Gastrocnemius medialis (tissue), 4 donors: Measurements from ENCODE around the gene ATAD1. TPM values are rescaled to one million over a fixed set of nuclear protein-coding genes. Genes with fewer than 3 reads are reported as not detected.

Experiments
- ATAC-seq, 2 donors: fragments of 150-250 bp; one replicate each; pipeline ENCODE4 v1.9.1; 2016
- DNase-seq, 2 donors: peaks; one replicate each; pipeline ENCODE4 v3.0.0-alpha.2; 2019
- H3K27ac ChIP-seq, 4 donors: fragments of 200-600 bp; sonication (generic); 1 replicate in 1 of 4; 2 replicates in 3 of 4; pipeline ENCODE4 v1.5.1; 2016 to 2018; ENCODE audit warnings: mild to moderate bottlenecking in 2 of 4, moderate library complexity in 1 of 4
- H3K27me3 ChIP-seq, 3 donors: fragments of 200-600 bp; sonication (generic) in 2 of 3; 1 replicate in 1 of 3; 2 replicates in 2 of 3; pipeline versions ENCODE4 v1.5.1 to v1.6.0; 2016 to 2019; ENCODE audit warnings: mild to moderate bottlenecking in 1 of 3, moderate library complexity in 1 of 3
- H3K36me3 ChIP-seq, 2 donors: fragments of 200-600 bp; sonication (generic) in 1 of 2; one replicate each; pipeline ENCODE4 v1.5.1; 2017 to 2018
- H3K4me1 ChIP-seq, 2 donors: fragments of 200-600 bp; sonication (generic) in 1 of 2; one replicate each; pipeline ENCODE4 v1.5.1; 2016 to 2017; ENCODE audit warnings: mild to moderate bottlenecking in 2 of 2
- H3K4me3 ChIP-seq, 4 donors: fragments of 200-600 bp; sonication (generic) in 3 of 4; 1 replicate in 1 of 4; 2 replicates in 3 of 4; pipeline ENCODE4 v1.5.1; 2016 to 2019; ENCODE audit warnings: mild to moderate bottlenecking in 2 of 4
- H3K9me3 ChIP-seq, 3 donors: fragments of 200-600 bp; sonication (generic) in 2 of 3; 1 replicate in 1 of 3; 2 replicates in 2 of 3; pipeline ENCODE4 v1.5.1; 2016 to 2019
- CTCF ChIP-seq, 5 experiments: fragments of 450-650 bp in 3 of 5; fragments of 200-600 bp in 2 of 5; sonication (generic) in 2 of 5; IDR thresholded peaks in 4 of 5; conservative IDR thresholded peaks in 1 of 5; 1 replicate in 4 of 5; 2 replicates in 1 of 5; pipeline ENCODE4 v1.5.1; 2016 to 2019; ENCODE audit warnings: antibody characterized with exemption in 5 of 5, mild to moderate bottlenecking in 3 of 5, moderate library complexity in 3 of 5
- POLR2A ChIP-seq, 2 donors: fragments of 450-650 bp; IDR thresholded peaks; one replicate each; pipeline ENCODE4 v1.6.1; 2017; ENCODE audit warnings: antibody characterized with exemption in 2 of 2, mild to moderate bottlenecking in 2 of 2, moderate library complexity in 2 of 2
- in situ Hi-C, 4 donors: fragments of 200-750 bp; cut with MboI; loops; one replicate each; pipeline versions ENCODE4 v1.15.0 to v1.8.0; 2017; ENCODE audit warnings: low sequenced_read_pairs in 4 of 4
- intact Hi-C: fragments of 100-400 bp; cut with DNase I; formaldehyde crosslinking; loops from one replicate; pipeline ENCODE4 v1.15.1; 2023; ENCODE audit warnings: low total_unique reads
- total RNA-seq, 4 donors: library from RNA; depleted of rRNA; stranded (reverse); fragments of >200 nt; gene quantifications; one replicate each; pipeline versions ENCODE4 v1.1.0 to v1.2.3, GENCODE V29; 2016

ATAD1 gene
- total RNA-seq, 4 donors from 2014 or later: 32.0 to 65.4 (median 51.0) TPM

GRCh38 chr10:87765666-87766376, 52.2 kb downstream of the ATAD1 start:
- Histone ChIP-seq H3K4me1 (peaks cover 0 to 8% of the 10 kb centered on the region in 2 donors), H3K36me3 (no peaks in the 10 kb centered on the region), H3K27ac (no peak overlapping the region), H3K27me3 (no peaks in the 10 kb centered on the region), H3K9me3 (no peaks in the 10 kb centered on the region), H3K4me3 (no peak overlapping the region)
- DNase-seq: no peak
- intact Hi-C loops (no loop called here), in situ Hi-C loops (loop anchor here in 2 of 4 donors (25.0 kb wide), 1 partner anchor 229 kb away; no protein-coding TSS in a partner anchor)
- TF ChIP-seq POLR2A (IDR thresholded peaks at IDR 0.05) (no peak), CTCF (IDR thresholded peaks at IDR 0.05 in 4 of 5, conservative IDR thresholded peaks at IDR 0.05 in 1 of 5) (no peak)
- no peak for ATAC-seq

GRCh38 chr10:87764072-87764934, 53.7 kb downstream of the ATAD1 start:
- Histone ChIP-seq H3K27me3 (no peaks in the 10 kb centered on the region), H3K36me3 (peaks cover 0 to 4% of the 10 kb centered on the region in 2 donors), H3K4me1 (peaks cover 0 to 8% of the 10 kb centered on the region in 2 donors), H3K9me3 (no peaks in the 10 kb centered on the region), H3K27ac (no peak overlapping the region), H3K4me3 (no peak overlapping the region)
- DNase-seq (no peak), ATAC-seq (no peak)
- intact Hi-C loops (no loop called here), in situ Hi-C loops (loop anchor here in 2 of 4 donors (25.0 kb wide), 1 partner anchor 227 kb away; no protein-coding TSS in a partner anchor)
- no peak for TF ChIP-seq POLR2A (IDR thresholded peaks at IDR 0.05)
- TF ChIP-seq CTCF (IDR thresholded peaks at IDR 0.05 in 4 of 5, conservative IDR thresholded peaks at IDR 0.05 in 1 of 5): no peak

GRCh38 chr10:87763086-87763861, 54.8 kb downstream of the ATAD1 start:
- intact Hi-C loops: no loop called here
- H3K27ac ChIP-seq: no peak overlapping the region
- H3K36me3 ChIP-seq: peaks cover 0 to 9% of the 10 kb centered on the region in 2 donors
- DNase-seq (no peak), ATAC-seq (no peak)
- no peaks in the 10 kb centered on the region for H3K9me3 ChIP-seq
- in situ Hi-C loops: loop anchor here in 2 of 4 donors (25.0 kb wide), 1 partner anchor 226 kb away; no protein-coding TSS in a partner anchor
- H3K4me1 ChIP-seq: peaks cover 0 to 8% of the 10 kb centered on the region in 2 donors
- H3K27me3 ChIP-seq: no peaks in the 10 kb centered on the region
- TF ChIP-seq POLR2A (IDR thresholded peaks at IDR 0.05) (no peak), CTCF (IDR thresholded peaks at IDR 0.05 in 4 of 5, conservative IDR thresholded peaks at IDR 0.05 in 1 of 5) (no peak)
- no peak overlapping the region for H3K4me3 ChIP-seq

- ATAC-seq (peak; percentile 72 to 98), DNase-seq (peak in 1 of 2 donors; percentile 43)
- TF ChIP-seq CTCF (IDR thresholded peaks at IDR 0.05 in 4 of 5, conservative IDR thresholded peaks at IDR 0.05 in 1 of 5) (no peak), POLR2A (IDR thresholded peaks at IDR 0.05) (no peak)
- Histone ChIP-seq H3K36me3 (peaks cover 0 to 12% of the 10 kb centered on the region in 2 donors), H3K9me3 (no peaks in the 10 kb centered on the region), H3K27ac (peak overlapping the region in 2 of 4 donors; percentile 18 to 19), H3K4me1 (peaks cover 0 to 8% of the 10 kb centered on the region in 2 donors), H3K27me3 (no peaks in the 10 kb centered on the region), H3K4me3 (no peak overlapping the region)
- intact Hi-C loops: no loop called here
- in situ Hi-C loops: loop anchor here in 2 of 4 donors (25.0 kb wide), 1 partner anchor 225 kb away; no protein-coding TSS in a partner anchor
Observed at GRCh38 chr10:87761892-87762291, 56.1 kb downstream of the ATAD1 start.
